ENCODE data around the gene RNF123.

- no peak for TF ChIP-seq CTCF (IDR thresholded peaks at IDR 0.05)
- TF ChIP-seq POLR2AphosphoS5 (IDR thresholded peaks at IDR 0.05; ENCODE audit: low read depth, low read length): no peak
Measured at GRCh38 chr3:49750056-49750455, 60.7 kb downstream of the RNF123 start.

Measured in Panc1 (cell line).